ENCODE results near the gene CDH15.

The CDH15 gene

GRCh38 chr16:89164847-89165680, 6.5 kb upstream of the CDH15 start:
- TF ChIP-seq EGR1 (IDR thresholded peaks at IDR 0.05) (no peak), RAD21 (IDR thresholded peaks at IDR 0.05; ENCODE audit: low read depth) (no peak), CEBPB (IDR thresholded peaks at IDR 0.05) (no peak), ZBTB7A (IDR thresholded peaks at IDR 0.05; ENCODE audit: low read depth) (no peak), NFIC (IDR thresholded peaks at IDR 0.05) (no peak), TAF1 (IDR thresholded peaks at IDR 0.05; ENCODE audit: low read depth) (no peak), FOXM1 (IDR thresholded peaks at IDR 0.05; ENCODE audit: borderline replicate concordance, low read depth) (no peak), EP300 (IDR thresholded peaks at IDR 0.05; ENCODE audit: borderline replicate concordance) (no peak), CREB1 (IDR thresholded peaks at IDR 0.05; ENCODE audit: low read depth) (no peak), REST (IDR thresholded peaks at IDR 0.05; ENCODE audit: low read depth) (no peak)

GRCh38 chr16:89166696-89167424, 4.7 kb upstream of the CDH15 start:
- TF ChIP-seq NFIC (IDR thresholded peaks at IDR 0.05) (no peak), YY1 (IDR thresholded peaks at IDR 0.05; ENCODE audit: low read depth) (no peak), REST (IDR thresholded peaks at IDR 0.05; ENCODE audit: low read depth) (no peak), TAF1 (IDR thresholded peaks at IDR 0.05; ENCODE audit: low read depth) (no peak), MAX (IDR thresholded peaks at IDR 0.05) (no peak), FOXM1 (IDR thresholded peaks at IDR 0.05; ENCODE audit: borderline replicate concordance, low read depth) (no peak)

- no peak for TF ChIP-seq TEAD4 (IDR thresholded peaks at IDR 0.05)
- TF ChIP-seq FOXM1 (IDR thresholded peaks at IDR 0.05; ENCODE audit: borderline replicate concordance, low read depth), result no peak
- TF ChIP-seq MAX (IDR thresholded peaks at IDR 0.05), result no peak
- no peak for TF ChIP-seq NFIC (IDR thresholded peaks at IDR 0.05)
- TF ChIP-seq REST (IDR thresholded peaks at IDR 0.05; ENCODE audit: low read depth), result no peak
- 0 out of 2 replicates have a peak, but pooled peaks have one; percentile 22 for TF ChIP-seq EP300 (IDR thresholded peaks at IDR 0.05; ENCODE audit: borderline replicate concordance)
- no peak for TF ChIP-seq EGR1 (IDR thresholded peaks at IDR 0.05)
- TF ChIP-seq TAF1 (IDR thresholded peaks at IDR 0.05; ENCODE audit: low read depth), result no peak
- peak; percentile 96 for TF ChIP-seq RAD21 (IDR thresholded peaks at IDR 0.05; ENCODE audit: low read depth)
- no peak for TF ChIP-seq YY1 (IDR thresholded peaks at IDR 0.05; ENCODE audit: low read depth)
- no peak for TF ChIP-seq USF1 (IDR thresholded peaks at IDR 0.05)
- no peak for TF ChIP-seq ZBTB7A (IDR thresholded peaks at IDR 0.05; ENCODE audit: low read depth)
These were observed 4.1 kb upstream of the CDH15 start for GRCh38 chr16:89167425-89167941.

- TF ChIP-seq FOXM1 (IDR thresholded peaks at IDR 0.05; ENCODE audit: borderline replicate concordance, low read depth), result no peak
These were observed 3.0 kb upstream of the CDH15 start for GRCh38 chr16:89168381-89169189.
